NK-92 (cell line): Measurements from ENCODE around the gene CARD10.
"Not testable (repeated sequence)": the region's sequence is repeated elsewhere in the genome, so short reads cannot be mapped to it uniquely, and the experiment has no call there.

Experiments
- DNase-seq: peaks from one replicate; lab custom pipeline; 2025; ENCODE audit not compliant: unreplicated experiment; lab: John Stamatoyannopoulos, UW

CARD10 gene

DNA sequence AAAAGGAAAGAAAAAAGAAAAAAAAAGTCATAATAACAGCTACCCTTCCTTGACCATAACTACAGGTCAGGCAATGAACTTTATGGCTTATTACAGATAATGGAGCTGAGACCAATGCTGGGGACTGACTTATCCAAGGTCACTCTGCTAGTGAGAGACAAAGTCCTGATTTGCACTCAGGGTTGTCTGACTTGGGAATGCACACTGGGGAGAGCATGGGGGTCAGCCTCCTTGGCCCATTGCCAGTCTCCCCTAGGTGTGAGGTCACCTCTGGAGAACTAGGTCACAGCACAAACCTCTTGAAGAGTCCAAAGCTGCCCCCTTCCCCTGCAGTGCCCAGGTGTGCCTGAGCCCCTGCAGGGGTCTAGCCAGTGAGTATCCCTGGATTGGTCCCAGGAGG is 35.8 kb upstream of the CARD10 start:
- DNase-seq = no peak

GRCh38 chr22:37553725-37554124 is 34.5 kb upstream of the CARD10 start:
- no peak for DNase-seq

- DNase-seq = no peak
Measured at GRCh38 chr22:37552524-37553163, 33.4 kb upstream of the CARD10 start.

GRCh38 chr22:37551981-37552380 is 32.8 kb upstream of the CARD10 start:
- no peak for DNase-seq

DNA sequence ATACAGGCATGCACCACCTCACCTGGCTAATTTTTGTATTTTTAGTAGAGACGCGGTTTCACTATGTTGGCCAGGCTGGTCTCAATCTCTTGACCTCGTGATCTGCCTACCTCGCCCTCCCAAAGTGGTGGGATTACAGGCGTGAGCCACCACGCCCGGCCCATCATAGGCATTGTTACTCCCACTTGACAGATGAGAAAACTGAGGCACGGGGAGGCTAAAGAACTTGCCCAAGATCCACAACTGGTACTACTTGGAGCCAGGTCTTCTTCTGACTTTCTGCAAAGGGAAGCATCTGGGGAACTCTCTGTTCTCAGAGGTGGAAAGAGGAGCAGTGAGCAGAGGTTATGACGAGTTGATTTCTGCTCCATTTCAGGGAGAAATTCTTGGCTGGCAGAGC is 31.7 kb upstream of the CARD10 start:
- not testable (repeated sequence) for DNase-seq

- DNase-seq = no peak
Measured at GRCh38 chr22:37549704-37550059, 30.5 kb upstream of the CARD10 start.

DNA sequence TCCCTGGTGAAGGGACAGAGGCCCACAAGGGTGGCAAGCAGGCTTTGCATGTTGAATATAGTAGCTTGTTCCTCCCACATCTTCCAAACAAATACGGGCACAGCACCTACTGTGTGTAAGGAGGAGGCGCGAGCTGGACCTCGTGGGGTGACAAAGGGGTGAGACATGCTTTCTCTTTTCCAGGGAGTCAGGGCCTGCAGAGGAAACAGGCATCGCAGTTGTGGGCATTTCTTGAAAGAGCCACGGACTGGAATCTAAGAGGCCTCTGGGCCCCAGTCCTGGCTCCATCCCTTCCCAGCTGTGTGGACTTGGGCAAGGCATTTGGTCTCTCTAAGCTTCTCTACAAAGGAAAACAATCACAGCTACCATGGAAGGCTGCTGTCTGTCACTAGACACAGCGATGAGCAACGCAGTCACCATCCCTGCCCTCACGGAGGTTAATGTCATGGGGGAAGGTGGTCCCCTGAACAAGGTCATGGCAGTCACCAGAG is 28.1 kb upstream of the CARD10 start:
- DNase-seq = no peak

- no peak for DNase-seq
Measured at GRCh38 chr22:37546437-37547250, 27.4 kb upstream of the CARD10 start.

DNA sequence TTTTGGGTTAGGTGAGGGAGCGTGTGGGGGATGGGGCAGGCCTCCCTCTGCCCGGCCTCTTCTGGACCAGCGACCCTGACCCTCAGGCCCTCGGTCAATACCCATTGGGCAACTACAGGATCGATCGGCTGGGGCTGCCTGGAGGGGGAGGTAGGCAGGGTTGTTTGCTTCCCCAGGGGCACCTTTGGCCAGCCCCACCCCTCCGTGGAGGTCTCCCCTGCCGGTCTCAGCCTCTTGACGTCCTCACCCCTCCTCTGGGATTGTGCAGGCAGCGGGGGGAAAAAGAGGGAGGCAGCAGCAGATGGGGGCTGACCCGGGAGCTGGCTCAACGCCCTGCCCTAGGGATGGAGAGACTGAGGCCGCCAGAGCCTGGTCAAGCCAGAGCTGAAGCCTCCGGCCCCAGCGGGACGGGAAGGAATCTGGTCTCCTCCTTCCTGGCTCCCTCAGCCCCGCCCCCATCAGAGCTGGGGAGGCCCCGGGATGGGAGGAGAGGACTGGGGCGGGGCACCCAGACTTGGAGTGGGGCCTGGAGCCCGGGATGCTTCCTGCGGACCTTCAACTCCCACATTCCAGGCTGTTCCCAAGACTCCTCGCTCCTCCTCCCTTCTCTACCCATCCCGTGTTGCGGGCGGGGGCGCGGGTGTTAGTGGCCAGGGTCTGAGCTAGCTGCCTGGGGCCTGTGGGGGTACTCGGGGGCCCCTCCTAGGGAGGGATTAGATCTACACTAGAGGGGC is 26.7 kb upstream of the CARD10 start:
- no peak for DNase-seq

DNA sequence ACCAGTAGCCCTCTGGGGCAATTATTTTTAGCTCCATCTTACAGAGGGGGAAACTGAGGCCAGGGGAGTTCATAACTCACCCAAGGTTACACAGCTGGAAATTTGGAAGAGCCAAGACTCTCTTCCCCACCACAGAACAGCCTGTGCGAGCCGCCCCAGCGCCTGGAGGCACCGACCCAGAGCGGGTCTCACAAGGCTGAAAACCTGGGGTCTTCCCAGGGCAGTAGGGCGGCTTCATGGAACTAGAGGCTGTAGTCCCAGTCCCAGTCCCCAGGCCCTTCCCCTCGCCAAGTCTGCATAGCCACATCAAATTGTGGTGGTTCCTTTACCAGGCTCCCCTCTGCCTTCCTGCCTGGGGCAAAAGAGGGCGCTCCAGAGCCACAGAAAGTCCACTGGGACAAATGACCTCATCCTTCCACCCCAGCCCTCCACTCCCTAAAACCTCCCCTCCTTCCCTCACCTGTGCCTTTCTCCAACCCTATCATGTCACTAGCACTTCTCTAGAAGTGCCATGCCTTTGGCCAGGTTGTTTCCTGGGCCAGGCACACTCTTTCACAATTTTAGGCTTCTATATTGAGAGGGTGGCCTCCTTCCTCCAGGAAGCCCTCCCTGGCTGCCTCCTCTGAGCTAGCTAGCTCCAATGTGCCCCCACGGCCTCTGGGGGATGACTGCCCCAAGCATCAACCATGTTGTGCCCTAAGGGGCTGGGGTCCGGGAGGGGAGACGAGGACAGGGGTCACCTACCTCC is 25.9 kb upstream of the CARD10 start:
- no peak for DNase-seq

- DNase-seq = no peak
Measured at GRCh38 chr22:37542959-37543358, 23.7 kb upstream of the CARD10 start.

DNA sequence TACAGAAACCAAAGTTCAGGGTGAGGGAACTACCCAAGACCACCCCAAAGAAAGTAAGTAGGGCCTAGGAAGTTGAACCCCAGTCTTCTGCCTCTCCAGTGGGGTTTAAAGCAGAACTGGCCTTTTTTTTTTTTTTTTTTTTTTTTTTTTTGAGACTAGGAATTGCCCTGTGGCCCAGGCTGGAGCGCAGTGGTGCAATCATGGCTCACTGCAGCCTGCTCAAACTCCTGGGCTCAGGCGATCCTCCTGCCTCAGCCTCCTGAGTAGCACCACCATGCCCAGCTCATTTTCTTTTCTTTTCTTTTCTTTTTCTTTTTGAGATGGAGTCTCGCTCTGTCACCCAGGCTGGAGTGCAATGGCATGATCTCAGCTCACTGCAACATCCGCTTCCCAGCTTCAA is 23.2 kb upstream of the CARD10 start:
- not testable (repeated sequence) for DNase-seq

GRCh38 chr22:37539790-37540189 is 20.6 kb upstream of the CARD10 start:
- DNase-seq = not testable (repeated sequence)

DNA sequence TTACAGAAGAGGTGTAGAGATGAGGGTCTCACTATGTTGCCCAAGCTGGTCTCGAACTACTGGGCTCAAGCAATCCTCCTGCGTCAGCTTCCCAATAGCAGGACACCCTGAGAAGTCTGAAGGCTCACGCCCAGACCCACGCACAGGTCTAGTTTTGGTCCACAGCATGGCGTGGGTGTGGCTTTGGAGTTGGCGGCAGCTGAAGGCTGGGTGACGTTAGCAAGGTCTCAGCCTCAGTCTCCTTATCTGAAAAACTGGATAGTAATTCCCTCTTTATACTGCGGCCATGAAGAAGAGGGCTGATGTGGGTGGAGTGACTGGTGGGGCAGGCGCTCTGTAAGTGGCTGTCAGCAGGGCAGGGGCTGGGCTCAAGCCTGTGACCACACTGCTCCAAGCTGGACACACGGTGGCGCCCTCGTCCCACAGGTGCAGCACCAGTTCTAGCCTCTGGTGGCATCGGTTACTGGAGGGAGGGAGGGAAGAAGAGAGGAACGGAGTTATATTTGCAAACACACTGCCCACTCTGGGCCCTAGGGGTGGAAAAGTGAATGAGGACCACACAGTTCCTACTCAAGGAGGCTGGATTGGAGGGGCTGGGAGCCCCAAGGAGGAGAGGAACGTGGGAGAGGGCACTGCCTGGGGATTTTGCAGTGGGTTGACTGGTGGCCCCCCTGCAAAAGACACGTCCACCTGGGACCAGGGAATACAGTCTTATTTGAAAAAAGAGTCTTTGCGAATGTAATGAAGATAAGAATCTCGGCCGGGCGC is 19.6 kb upstream of the CARD10 start:
- DNase-seq = no peak

- no peak for DNase-seq
Measured at GRCh38 chr22:37535159-37535558, 15.9 kb upstream of the CARD10 start.

GRCh38 chr22:37534445-37534844 is 15.2 kb upstream of the CARD10 start:
- DNase-seq = no peak

- DNase-seq = no peak
Measured at GRCh38 chr22:37533995-37534394, 14.8 kb upstream of the CARD10 start.

DNA sequence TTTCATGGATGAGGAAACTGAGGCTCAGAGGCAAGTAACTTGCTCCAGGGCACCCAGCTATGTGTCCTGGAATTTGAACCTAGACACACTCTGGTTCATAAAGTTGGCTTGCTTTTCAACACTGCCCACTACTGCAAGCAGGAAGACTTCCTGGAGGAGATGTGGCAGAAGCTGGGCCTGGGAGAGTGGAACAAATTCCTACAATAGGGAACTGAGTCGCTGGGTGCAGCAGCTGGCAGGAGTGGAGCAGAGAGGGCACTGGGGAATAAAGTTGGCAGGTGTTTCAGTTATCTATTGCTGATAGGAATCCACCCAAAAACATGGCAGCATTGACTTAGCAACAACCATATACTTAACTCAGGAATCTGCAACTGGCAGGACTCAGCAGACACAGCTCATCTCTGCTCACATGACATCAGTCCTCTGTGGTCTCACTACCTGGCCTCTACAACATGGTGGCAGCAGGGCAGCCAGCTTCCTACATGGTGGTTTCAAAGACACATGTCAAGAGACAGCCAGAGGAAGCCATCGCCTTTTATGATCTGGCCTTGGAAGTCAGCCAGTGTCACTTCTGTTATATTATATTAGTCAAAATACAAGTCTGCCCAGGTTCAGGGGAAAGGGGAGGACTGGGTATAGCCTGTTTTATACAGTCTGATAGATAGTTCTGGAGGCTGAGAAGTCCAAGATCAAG is 10.6 kb upstream of the CARD10 start:
- DNase-seq = no peak

DNA sequence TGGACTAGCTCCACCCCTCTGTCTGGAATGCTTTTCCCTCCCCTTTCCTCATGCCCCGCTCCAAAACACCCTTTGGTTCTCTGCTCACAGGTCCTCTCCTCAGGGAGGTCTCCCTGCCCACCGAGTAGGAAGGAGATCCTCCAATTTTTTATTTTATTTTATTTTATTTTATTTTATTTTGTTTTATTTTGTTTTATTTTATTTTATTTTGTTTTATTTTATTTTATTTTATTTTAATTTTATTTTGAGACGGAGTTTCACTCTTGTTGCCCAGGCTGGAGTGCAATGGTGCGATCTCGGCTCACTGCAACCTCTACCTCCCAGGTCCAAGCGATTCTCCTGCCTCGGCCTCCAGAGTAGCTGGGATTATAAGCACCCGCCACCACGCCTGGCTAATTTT is 8.7 kb upstream of the CARD10 start:
- not testable (repeated sequence) for DNase-seq
